ENCODE measurements around the gene TUBGCP6.

TUBGCP6 gene

DNA sequence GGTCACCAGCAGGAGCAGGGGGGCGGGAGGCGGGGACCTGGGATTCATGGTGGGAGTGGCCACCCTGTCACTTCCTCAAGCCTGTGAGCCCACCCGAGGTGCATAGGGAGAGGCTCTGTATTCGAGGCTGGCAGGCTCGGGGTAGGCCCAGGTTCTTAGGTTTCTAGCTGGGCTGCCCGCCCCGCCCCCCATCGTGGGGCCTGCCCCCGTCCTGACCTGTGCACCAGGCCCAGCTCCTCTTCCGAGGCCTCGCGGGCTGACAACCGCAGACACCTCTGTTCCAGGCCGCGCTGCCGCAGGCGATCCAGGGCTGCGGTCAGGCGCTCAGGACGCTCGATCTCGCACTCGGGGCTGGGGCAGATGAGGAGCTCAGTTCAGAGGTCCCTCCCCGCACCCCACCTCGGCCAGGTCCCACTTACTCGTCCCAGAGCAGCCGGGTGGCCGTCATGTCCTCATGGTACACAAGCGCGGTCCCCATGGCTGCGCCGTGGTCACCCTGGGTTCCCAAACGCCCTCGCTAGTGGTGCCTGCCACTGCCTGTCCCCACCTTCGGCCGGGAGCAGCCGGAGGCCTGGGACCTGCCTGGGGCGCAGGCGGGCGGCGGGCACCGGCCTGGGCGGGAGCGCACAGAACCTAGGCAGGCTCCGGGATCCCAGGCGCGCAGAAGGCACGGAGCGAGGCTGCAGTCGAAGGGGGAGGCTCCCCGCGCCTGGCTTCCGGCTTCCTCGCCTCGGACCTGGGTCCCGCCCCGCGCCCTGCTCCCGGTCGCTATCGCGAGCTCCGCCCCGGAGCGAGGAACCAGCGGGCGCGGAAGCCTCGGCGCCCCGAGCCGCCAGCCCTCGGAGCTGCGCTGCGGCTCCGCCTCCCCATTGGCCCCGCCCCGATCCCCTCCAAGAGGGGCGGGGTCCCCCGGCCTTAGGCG, 6.0 kb upstream of the TUBGCP6 start, which contains the start of gene HDAC10:
HDAC10 (minus strand) TSS at position 711 of the 922 bp plus-strand sequence; CDS start at position 478, 233 bp downstream.
- DNase-seq = peak; percentile 72

DNA sequence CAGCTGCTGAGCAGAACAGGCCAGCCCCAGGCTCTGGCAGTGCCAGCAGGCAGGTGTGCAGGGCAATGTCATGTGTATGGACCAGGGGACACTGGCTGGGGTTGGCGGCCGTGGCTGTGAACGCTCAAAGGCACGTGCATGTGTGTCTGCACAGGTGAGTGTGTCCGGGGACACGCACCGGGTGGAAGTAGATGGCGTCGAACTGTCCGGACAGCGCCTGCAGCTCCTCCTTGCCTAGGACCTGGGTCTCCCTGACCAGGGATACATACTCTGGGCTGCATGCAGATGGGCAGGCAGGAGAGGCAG, 5.4 kb upstream of the TUBGCP6 start:
- no peak for DNase-seq

GRCh38 chr22:50249341-50250248, 4.8 kb upstream of the TUBGCP6 start:
- DNase-seq = no peak

- DNase-seq = no peak
Measured at GRCh38 chr22:50248196-50249081, 3.6 kb upstream of the TUBGCP6 start.

GRCh38 chr22:50247748-50248147, 2.9 kb upstream of the TUBGCP6 start:
- peak; percentile 56 for DNase-seq

GRCh38 chr22:50246242-50247175, 1.7 kb upstream of the TUBGCP6 start:
- DNase-seq = no peak

- no peak for DNase-seq
Measured at GRCh38 chr22:50245214-50246072, 620 bp upstream of the TUBGCP6 start.

DNA sequence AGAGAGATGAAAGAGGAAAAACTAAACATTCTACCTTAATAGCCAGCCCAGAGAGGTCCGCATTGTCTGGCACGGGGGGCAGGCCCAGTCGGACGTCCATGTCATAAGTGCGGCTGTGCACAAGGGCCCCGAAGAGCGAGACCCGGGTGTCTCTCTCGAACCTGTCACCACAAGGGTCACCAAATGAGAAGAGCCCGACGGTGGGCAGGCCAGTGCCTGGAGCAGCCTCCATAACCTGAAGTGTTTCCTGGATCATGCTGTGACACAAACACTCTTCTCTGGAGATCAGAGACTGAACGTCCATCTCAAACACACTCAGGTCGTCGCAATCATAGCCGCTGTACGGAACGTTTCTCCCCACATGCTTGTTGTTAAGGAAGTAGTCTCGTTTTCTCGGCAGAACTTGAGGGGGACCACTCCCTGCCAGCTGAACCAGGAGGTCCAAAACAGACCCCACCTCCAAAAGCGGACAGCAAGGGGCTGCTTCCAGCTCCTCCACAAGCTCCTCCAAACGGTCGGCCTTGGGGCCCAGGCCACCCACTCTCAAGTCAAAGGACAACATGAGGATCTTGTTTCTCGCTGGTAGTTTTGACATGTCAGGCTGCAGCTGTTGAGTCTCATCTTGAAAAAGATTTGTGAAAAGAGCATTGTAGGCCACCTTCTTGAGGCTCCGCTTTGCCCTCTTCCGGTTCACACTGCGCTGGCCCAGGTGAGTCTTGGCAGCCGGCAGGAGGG, 971 bp downstream of the TUBGCP6 start:
- no peak for DNase-seq

DNA sequence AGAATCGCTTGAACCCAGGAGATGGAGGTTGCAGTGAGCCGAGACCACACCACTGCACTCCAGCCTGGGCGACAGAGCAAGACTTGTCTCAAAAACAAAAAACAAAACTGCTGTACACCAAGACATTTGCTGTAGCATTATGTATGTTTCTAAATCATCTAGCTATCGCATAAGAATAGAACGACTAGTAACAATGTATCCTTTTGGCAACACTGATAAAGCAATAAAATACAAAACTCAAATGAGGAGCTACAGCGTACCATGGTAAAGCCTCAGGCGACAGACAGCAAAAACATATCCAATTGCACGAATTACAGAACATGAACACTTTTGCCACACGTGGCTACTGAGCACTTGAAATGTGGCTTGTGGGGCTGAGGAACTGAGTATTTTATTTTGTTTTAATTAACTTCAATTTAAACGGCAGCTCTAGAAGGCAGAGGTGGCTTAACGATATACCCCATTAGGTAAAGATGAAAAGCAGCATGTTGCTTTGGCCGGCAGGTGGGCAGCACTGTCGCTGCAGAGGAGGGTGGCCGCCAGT, 2.3 kb downstream of the TUBGCP6 start:
- no peak for DNase-seq

GRCh38 chr22:50238755-50239154, 6.1 kb downstream of the TUBGCP6 start:
- no peak for DNase-seq

- no peak for DNase-seq
Measured at GRCh38 chr22:50236731-50237409, 8.0 kb downstream of the TUBGCP6 start.

GRCh38 chr22:50233223-50233622, 11.6 kb downstream of the TUBGCP6 start:
- DNase-seq = no peak

GRCh38 chr22:50232481-50233151, 12.2 kb downstream of the TUBGCP6 start:
- no peak for DNase-seq

DNA sequence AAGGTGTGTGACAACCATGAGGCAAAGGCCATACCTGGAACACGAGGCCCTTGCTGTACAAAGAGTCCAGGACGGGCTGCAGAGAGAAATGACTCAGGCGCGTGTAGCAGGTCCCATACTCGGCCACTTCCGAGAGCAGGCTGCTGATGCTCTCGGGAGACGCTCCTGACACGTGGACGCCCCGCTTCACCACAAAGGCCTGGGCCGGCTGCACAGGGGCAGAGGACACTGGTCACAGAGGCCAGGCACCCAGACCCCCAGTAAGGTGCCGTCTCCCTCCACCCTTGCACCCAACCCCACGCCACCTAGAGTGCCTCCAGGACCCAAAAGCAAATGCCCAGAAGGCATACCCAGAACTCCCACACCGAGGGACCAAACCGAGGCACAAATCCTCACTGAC, 15.5 kb downstream of the TUBGCP6 start:
- no peak for DNase-seq

GRCh38 chr22:50228366-50228765, 16.5 kb downstream of the TUBGCP6 start:
- DNase-seq = no peak

GRCh38 chr22:50227579-50228215, 17.1 kb downstream of the TUBGCP6 start:
- no peak for DNase-seq

- no peak for DNase-seq
Measured at GRCh38 chr22:50226875-50227165, 18.0 kb downstream of the TUBGCP6 start.
